GM18505 (cell line): ENCODE results near the gene MRPS17.
"Not testable (repeated sequence)": the region's sequence is repeated elsewhere in the genome, so short reads cannot be mapped to it uniquely, and the experiment has no call there.

Experiments
- ATAC-seq: cut with Tn5 transposase; IDR thresholded peaks from one replicate; pipeline ENCODE4 v1.9.1; 2021; ENCODE audit not compliant: unreplicated experiment
- POLR2A ChIP-seq: IDR thresholded peaks from 4 replicates; pipeline ENCODE4 v1.6.1; 2011; ENCODE audit warnings: borderline replicate concordance; ENCODE audit not compliant: insufficient read depth, insufficient read length; ENCODE audit errors: extremely low read depth

The MRPS17 gene

GRCh38 chr7:55951637-55952351 lies at the start of gene MRPS17:
Gene MRPS17, plus strand, starts transcription at chr7:55951877. Its CDS starts 1,319 bp downstream, at chr7:55953196.
- TF ChIP-seq POLR2A: peak; percentile 92
- peak; percentile 100 for ATAC-seq

DNA sequence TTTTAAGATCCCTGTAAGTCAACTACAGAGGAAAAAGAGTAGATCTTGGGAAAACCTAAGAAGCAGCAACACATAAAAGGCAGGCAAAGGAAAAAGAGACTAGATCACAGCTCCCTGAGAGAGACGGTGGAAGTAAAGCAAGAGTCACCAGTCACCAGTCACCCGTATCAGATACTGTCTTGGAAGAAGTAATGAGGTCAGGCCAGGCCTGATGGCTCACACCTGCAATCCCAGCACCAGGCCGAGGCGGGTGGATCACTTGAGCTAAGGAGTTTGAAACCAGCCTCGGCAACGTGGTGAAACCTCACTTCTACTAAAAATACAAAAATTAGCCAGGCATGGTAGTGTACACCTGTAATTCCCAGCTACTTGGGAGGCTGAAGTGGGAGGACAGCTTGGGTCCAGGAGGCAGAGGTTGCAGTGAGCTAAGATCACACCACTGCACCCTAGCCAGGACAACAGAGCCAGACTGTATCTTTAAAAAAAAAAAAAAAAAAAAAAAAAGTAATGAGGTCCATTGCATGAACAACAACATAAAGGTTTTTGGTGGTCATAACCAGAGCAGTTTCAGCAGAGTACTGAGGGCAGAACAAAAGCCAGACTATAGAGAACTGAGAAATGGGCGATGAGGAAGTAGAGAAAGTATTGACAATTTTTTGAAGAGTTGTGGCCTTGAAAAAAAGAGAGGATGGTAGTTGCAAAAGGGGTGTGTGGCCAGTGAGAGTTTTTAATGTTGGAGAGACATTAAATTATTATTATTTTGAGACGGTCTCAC lies 47.5 kb upstream of the MRPS17 start:
- ATAC-seq: peak; percentile 92

GRCh38 chr7:55912748-55913158 lies 38.9 kb upstream of the MRPS17 start:
- ATAC-seq: no peak
- TF ChIP-seq POLR2A: no peak

More for the DNA sequence above, 47.5 kb upstream of the MRPS17 start:
- TF ChIP-seq POLR2A: no peak

DNA sequence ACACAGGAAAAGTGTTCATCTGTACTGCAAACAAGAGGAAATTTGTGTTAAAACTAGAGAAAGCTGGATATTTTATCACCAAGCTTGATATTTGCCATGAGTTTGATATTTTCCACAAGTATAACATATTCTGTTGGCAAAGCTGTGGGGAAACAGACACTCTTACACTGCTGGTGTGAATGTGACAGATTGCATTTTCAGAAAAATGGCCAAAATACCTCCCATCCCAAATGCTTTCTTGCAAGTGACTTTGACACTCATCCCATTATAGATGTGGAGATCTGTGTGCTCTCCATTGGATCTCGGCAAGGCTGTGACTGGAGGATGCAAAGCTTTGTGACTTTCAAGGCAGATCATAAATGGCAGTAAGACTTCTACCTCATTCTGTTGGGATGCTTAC lies 33.9 kb upstream of the MRPS17 start:
- ATAC-seq: no peak
- no peak for TF ChIP-seq POLR2A

GRCh38 chr7:55928006-55928767 lies 23.5 kb upstream of the MRPS17 start:
- no peak for ATAC-seq
- TF ChIP-seq POLR2A: no peak

DNA sequence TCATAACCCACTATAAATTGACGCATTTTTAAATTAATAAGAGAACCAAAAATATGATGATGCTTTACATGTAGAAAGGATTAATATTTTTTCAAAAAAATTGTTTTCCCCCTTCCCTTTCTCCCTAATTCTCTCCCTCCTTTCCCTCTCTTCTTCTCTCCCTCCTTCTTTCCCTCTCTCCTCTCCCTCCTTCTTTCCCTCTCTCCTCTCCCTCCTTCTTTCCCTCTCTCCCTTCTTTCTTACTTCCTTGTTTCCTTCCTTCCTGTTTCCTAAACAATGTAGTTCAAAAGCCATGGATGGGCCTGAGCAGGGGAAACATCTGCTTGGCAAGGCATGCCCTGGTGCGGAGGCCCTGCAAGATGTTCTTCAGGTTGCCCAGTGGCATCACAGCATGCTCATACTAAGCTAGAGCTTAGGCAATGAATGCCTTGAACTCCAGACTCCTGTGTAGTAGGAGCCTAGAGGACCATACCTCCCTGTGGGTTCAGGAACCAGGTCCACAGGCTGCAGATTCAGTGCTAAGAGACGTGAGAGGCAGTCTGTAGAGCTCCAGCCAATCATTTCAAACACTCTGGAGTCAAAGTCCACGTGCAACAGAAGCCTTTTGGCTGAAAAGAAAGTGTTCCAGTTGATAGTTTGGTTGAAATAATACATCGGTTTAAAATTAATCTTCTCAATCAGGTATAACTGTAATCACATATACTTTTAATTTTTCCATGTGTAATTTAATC lies 20.1 kb upstream of the MRPS17 start:
- no peak for TF ChIP-seq POLR2A
- ATAC-seq: no peak

DNA sequence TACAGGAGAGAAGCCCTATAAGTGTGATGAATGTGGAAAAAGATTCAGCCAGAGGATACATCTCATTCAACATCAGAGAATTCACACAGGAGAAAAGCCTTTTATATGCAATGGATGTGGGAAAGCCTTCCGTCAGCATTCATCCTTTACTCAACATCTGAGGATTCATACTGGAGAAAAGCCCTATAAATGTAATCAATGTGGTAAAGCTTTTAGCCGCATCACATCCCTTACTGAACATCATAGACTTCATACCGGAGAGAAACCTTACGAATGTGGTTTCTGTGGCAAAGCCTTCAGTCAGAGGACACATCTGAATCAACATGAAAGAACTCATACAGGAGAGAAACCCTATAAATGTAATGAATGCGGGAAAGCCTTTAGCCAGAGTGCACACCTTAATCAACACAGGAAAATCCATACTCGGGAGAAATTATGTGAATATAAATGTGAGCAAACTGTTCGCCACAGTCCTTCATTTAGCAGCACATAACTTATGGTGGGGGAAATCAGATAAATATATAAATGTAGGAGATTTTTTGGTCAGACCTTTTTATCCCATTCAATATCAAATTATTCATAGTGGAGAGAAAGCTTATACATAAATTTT lies 12.1 kb upstream of the MRPS17 start:
- ATAC-seq: no peak
- no peak for TF ChIP-seq POLR2A

DNA sequence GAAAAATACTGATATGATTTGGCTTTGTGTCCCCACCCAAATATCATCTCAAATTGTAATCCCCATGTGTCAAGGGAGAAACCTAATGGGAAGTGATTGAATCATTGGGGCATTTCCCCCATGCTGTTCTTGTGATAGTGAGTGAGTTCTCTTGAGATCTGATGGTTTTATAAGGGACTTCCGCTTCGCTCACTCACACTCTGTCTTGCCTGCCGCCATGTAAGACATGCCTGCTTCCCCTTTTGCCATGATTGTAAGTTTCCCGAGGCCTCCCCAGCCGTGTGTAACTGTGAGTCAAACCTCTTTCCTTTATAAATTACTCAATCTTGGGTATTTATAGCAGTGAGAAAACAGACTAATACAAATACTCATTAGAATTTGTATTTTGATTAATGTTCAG lies 5.1 kb upstream of the MRPS17 start:
- ATAC-seq: no peak
- TF ChIP-seq POLR2A: no peak

- ATAC-seq: not testable (repeated sequence)
These were observed 635 bp downstream of the MRPS17 start for GRCh38 chr7:55952352-55952671.

DNA sequence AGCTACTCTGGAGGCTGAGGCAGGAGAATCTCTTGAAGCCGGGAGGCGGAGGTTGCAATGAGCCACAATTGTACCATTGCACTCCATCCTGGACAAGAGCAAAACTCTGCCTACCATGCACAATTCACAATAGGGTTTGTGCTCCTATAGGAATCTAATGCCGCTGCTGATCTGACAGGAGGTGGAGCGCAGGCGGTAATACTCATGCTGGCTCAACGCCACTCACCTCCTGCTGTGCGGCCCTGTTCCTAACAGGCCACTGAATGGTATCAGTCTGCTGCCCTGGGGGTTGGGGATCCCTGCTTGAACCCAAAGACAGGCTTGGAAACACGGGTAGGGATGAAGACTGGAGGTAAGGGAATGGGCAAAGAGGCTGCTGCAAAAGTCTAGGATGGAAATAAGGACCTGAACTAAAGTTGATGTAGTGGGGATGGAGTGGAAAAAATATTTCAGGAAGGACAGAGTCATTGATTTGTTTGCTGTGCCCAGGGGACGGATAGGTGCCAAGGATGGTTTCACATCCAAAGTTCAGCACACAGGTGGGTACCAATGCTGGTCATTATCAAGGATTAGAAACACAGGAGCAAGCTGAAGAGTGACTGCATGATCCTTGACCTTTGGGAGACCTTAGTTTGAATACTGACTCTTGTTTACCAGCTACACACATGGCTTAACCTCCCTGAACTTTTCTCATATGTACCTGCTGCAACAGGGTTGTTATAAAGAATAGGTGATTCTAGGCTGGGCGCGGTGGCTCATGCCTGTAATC lies 2.2 kb downstream of the MRPS17 start:
- TF ChIP-seq POLR2A: no peak
- no peak for ATAC-seq

DNA sequence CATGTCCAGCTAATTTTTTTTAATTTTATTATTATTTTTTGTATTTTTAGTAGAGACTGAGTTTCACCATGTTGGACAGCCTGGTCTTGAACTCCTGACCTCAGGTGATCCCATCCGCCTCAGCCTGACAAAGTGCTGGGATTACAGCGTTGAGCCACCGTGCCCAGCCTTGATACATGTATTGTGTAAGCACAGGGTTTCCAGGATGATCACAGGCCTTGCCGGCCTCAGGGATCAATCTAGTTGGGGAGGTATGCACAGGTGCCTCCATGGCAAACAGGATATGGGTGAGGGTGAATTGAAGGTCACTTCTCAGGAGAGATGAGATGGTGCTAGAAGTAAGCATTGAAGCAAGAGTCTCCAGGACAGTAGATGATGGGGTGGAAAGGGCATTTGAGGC lies 5.5 kb downstream of the MRPS17 start:
- no peak for TF ChIP-seq POLR2A
- ATAC-seq: no peak

DNA sequence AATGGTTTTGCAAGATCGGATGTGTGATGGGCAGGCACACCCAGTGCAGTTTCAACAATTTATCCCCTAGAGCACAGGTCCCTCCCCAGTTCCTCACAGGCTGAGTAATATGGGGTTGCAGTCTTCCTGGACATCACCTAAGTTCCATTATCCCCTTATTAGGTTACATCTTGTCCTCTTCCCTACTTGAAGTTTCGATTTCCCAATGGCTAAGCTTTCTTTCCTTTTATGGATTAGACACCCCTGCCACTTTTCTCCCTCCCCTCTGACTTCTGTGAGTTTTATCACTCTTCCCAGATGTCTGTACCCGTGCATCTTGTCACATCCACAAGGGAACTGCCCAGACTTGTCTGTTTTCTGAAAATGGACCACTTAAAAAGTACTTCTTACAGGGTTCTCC lies 10.3 kb downstream of the MRPS17 start:
- no peak for ATAC-seq
- TF ChIP-seq POLR2A: no peak
